Fibroblast of mammary gland (primary cell): Measurements from ENCODE around the gene ASCC1.
A peak's percentile ranks its signal among the peaks of the same experiment; 100 is the strongest.

ENCODE experiments used
- DNase-seq: peaks from one replicate; pipeline ENCODE4 v3.0.0-alpha.2; 2010; ENCODE audit warnings: low read depth
- H3K4me3 ChIP-seq: 2 replicates; pipeline ENCODE4 v1.5.1; 2011; ENCODE audit warnings: low read depth, mild to moderate bottlenecking, low read length, moderate library complexity; ENCODE audit not compliant: control insufficient read depth
- TF ChIP-seq, protein P1 (sequence below): conservative IDR thresholded peaks from 2 replicates; pipeline ENCODE4 v1.5.1; 2011; ENCODE audit warnings: low read depth, low read length, inconsistent platforms; ENCODE audit not compliant: control insufficient read depth, insufficient read depth

ASCC1 gene

DNA sequence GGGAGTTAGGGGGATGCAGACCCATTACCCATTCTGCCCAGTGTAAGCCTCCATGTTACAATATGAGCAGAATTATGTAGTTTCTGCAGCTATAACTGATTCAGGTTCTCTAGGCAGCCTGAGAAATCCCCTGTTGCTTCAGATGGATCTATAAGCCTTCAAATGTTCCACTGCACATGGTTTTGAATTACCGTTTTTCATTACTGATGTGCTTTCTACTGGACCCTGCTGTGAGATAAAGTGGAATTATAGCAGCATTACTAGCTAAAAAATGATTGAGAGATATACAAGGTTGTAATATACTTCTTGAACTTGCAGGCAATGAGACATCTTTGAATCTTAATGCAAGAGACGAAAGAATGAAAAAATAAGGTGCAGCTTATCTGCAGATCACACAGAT, 38.6 kb downstream of the ASCC1 start:
- TF ChIP-seq, protein P1, sequence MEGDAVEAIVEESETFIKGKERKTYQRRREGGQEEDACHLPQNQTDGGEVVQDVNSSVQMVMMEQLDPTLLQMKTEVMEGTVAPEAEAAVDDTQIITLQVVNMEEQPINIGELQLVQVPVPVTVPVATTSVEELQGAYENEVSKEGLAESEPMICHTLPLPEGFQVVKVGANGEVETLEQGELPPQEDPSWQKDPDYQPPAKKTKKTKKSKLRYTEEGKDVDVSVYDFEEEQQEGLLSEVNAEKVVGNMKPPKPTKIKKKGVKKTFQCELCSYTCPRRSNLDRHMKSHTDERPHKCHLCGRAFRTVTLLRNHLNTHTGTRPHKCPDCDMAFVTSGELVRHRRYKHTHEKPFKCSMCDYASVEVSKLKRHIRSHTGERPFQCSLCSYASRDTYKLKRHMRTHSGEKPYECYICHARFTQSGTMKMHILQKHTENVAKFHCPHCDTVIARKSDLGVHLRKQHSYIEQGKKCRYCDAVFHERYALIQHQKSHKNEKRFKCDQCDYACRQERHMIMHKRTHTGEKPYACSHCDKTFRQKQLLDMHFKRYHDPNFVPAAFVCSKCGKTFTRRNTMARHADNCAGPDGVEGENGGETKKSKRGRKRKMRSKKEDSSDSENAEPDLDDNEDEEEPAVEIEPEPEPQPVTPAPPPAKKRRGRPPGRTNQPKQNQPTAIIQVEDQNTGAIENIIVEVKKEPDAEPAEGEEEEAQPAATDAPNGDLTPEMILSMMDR, result no peak
- no peak for DNase-seq

DNA sequence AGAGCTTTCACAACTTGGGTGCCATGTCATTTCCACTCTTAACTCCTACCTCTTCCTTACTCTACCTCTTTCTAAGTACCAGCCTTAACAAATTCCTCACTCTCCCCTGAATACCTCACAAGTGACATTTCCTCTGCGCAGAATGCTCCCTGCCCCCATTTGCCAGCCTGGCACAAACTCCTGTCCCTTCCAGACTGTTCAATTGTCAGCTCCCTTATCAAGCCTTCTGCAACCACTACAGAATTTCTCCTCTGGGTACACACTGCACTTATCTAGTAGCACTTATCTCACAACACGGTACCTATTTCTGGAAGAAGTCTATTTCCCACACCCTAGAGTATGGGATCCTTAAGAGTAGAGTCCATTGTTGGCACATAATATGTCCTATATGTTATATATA, 39.4 kb downstream of the ASCC1 start:
- H3K4me3 ChIP-seq, result no peak overlapping the region
- TF ChIP-seq, protein P1, result no peak
- DNase-seq, result no peak

More for the DNA sequence above, 38.6 kb downstream of the ASCC1 start:
- H3K4me3 ChIP-seq, result no peak overlapping the region

DNA sequence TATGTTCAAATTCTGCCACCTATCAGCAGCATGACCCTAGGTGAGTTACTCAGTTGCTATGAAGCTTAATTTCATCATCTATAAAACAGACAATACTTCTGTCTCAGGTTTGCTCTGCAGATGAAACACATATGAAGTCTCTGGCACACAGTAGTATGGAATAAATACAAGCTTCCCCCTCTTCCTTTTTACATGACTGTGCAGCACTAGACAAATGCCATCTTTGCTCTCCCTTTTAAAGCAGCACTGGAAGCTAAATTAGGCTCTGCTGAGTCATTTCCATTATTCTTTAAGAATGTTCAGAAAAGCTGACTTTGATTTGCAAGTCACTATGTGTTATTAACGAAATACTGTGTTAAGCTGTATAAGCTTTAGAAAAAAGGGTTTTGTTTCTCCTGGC, 40.9 kb downstream of the ASCC1 start:
- TF ChIP-seq, protein P1, result no peak
- no peak overlapping the region for H3K4me3 ChIP-seq
- DNase-seq, result peak; percentile 47

DNA sequence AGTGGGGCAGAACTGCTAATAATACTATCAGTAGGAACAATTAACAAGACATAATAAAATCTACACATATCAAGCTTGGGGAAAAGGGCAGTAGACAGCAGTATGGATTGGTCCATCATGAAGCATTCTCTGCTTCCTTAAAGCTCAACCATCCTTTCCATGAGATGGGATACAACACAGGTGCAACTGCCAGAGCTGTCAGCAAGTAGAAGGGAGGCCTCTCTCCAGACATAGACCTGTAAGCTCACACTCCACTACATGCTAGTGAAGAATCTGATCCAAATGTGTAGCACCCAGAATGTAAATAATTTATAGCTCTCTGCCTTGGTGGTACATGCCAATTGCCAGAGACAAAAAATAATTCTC, 41.8 kb downstream of the ASCC1 start:
- TF ChIP-seq, protein P1, result no peak
- DNase-seq, result no peak
- H3K4me3 ChIP-seq, result no peak overlapping the region

DNA sequence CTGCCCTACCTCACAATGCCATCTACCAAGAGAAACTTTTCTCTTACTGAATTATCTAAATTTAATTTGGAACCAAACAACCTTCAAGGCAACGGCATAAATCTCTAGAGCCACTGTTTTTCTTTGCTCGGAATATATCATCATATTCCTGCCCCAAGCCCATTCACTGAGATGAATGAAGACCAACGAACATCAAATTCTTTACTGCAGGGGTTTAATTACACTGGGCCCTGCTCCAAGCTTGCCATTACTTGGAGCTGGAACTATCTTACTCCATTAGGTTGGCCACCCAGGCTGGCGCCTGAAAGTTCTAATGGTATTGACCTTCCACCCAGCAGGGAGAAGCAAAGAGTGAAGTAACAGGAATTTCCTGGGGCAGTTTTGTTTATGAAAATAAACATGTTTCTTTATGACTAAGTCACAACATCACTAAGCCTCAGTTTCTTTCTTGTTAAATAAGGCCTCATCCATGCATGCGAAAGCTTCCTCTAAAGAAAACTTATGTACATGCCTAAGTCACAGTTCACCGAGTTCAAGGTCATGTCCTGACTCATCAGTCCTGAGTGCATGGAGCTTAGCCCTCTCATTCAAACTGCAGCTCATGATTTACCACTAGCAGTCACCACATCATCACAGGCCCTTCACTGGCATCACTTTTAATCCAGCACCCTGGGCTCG, 42.3 kb downstream of the ASCC1 start:
- peak; percentile 24 for DNase-seq
- TF ChIP-seq, protein P1, result no peak
- H3K4me3 ChIP-seq, result no peak overlapping the region

DNA sequence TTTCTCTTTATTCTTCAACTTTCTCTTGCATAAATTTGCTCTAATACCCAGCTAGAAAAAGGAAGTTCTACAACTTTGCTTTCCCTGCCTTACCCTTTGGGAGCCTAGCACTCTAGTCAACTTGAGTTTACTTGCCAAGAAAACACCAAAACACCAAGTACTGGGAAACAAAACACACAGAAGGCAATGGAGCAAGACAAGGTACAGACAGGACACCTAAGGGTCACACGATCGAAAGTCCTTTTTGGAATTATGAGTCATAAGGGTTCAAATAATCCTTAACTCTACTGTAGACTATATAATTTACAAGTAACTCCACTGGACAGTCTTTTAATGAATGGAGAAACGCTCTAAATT, 42.8 kb downstream of the ASCC1 start:
- TF ChIP-seq, protein P1, result no peak
- no peak for DNase-seq
- no peak overlapping the region for H3K4me3 ChIP-seq

DNA sequence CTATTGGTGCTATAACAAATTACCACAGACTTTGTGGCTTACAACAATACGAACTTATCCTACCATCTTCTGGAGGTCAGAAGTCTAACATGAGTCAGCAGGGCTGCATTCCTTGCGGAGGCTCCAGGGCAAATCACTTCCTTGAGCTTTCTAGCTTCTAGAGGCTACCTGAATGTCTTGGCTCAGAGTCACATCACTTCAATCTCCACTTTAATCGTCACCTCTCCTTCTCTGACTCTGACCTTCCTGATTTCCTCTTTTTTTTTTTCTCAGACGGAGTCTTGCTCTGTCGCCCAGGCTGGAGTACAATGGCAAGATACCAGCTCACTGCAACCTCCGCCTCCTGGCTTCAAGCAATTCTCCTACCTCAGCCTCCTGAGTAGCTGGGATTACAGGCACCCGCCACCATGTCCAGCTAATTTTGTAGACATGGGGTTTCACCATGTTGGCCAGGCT, 44.9 kb downstream of the ASCC1 start:
- TF ChIP-seq, protein P1, result no peak
- H3K4me3 ChIP-seq, result no peak overlapping the region
- peak; percentile 75 for DNase-seq
